H1 (cell line): ENCODE results near the gene TLK1.

Source experiments
- ZNF274 ChIP-seq: IDR thresholded peaks from 2 replicates; pipeline ENCODE4 v1.7.0; 2012; ENCODE audit warnings: low read length, borderline replicate concordance; ENCODE audit errors: extremely low read depth
- TF ChIP-seq, protein P1 (sequence below): IDR thresholded peaks from 2 replicates; pipeline ENCODE4 v1.6.1; 2012; ENCODE audit warnings: inconsistent platforms
- TF ChIP-seq, protein P2 (sequence below): IDR thresholded peaks from 2 replicates; pipeline ENCODE4 v1.6.1; 2011; ENCODE audit warnings: low read depth, mild to moderate bottlenecking, low read length; ENCODE audit not compliant: insufficient read depth
- TF ChIP-seq, protein P3 (sequence below): IDR thresholded peaks from 2 replicates; pipeline ENCODE4 v1.6.1; 2012; ENCODE audit warnings: inconsistent platforms
- TF ChIP-seq, protein P4 (sequence below), 3 experiments: IDR thresholded peaks; 1 replicate in 2 of 3; 2 replicates in 1 of 3; pipeline versions ENCODE4 v1.5.1 to v1.6.1; 2011; ENCODE audit warnings: low read length in 3 of 3, mild to moderate bottlenecking in 3 of 3, inconsistent platforms in 2 of 3, low read depth in 1 of 3, moderate library complexity in 1 of 3; ENCODE audit not compliant: insufficient read depth in 1 of 3; ENCODE audit errors: control extremely low read depth in 1 of 3

DNA sequence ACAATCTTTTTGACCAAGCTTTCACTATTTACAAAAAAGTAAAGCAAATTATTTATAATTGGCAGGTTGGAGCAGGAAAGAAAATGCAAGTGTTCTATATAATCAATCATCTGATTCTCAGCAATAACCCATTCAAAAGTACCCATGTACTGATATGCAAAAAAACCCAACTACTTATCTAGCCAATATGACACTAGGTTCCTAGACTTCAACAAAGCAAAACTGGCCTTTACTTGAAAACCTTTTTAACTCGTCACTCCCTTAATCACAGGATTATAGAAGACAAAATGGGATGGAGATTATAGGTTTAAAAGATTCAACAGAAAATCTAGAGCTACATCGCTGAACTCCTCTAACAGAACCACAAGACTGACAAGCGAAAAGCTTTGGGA lies 3.6 kb downstream of the TLK1 start:
- TF ChIP-seq, protein P1, sequence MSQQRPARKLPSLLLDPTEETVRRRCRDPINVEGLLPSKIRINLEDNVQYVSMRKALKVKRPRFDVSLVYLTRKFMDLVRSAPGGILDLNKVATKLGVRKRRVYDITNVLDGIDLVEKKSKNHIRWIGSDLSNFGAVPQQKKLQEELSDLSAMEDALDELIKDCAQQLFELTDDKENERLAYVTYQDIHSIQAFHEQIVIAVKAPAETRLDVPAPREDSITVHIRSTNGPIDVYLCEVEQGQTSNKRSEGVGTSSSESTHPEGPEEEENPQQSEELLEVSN = no peak
- TF ChIP-seq, protein P2, sequence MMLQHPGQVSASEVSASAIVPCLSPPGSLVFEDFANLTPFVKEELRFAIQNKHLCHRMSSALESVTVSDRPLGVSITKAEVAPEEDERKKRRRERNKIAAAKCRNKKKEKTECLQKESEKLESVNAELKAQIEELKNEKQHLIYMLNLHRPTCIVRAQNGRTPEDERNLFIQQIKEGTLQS = no peak
- TF ChIP-seq, protein P3, sequence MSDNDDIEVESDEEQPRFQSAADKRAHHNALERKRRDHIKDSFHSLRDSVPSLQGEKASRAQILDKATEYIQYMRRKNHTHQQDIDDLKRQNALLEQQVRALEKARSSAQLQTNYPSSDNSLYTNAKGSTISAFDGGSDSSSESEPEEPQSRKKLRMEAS = no peak
- TF ChIP-seq, protein P4, sequence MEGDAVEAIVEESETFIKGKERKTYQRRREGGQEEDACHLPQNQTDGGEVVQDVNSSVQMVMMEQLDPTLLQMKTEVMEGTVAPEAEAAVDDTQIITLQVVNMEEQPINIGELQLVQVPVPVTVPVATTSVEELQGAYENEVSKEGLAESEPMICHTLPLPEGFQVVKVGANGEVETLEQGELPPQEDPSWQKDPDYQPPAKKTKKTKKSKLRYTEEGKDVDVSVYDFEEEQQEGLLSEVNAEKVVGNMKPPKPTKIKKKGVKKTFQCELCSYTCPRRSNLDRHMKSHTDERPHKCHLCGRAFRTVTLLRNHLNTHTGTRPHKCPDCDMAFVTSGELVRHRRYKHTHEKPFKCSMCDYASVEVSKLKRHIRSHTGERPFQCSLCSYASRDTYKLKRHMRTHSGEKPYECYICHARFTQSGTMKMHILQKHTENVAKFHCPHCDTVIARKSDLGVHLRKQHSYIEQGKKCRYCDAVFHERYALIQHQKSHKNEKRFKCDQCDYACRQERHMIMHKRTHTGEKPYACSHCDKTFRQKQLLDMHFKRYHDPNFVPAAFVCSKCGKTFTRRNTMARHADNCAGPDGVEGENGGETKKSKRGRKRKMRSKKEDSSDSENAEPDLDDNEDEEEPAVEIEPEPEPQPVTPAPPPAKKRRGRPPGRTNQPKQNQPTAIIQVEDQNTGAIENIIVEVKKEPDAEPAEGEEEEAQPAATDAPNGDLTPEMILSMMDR (IDR thresholded peaks at IDR 0.05; ENCODE audit: control extremely low read depth in 1 of 3, insufficient read depth in 1 of 3, low read depth in 1 of 3, low read length in 3 of 3) = no peak
- TF ChIP-seq ZNF274 = no peak
